Ishikawa (cell line): ENCODE data around the gene RANBP9.

Source experiments
- EGR1 ChIP-seq: IDR thresholded peaks from 2 replicates; pipeline ENCODE4 v1.6.1; 2012
- EP300 ChIP-seq: IDR thresholded peaks from 2 replicates; pipeline ENCODE4 v1.6.1; 2012; ENCODE audit warnings: borderline replicate concordance
- MAX ChIP-seq: IDR thresholded peaks from 2 replicates; pipeline ENCODE4 v1.6.1; 2012
- TAF1 ChIP-seq: IDR thresholded peaks from 2 replicates; pipeline ENCODE4 v1.6.1; 2012; ENCODE audit warnings: low read depth, mild to moderate bottlenecking
- TCF12 ChIP-seq: IDR thresholded peaks from 2 replicates; pipeline ENCODE4 v1.6.1; 2012; ENCODE audit warnings: low read depth
- TEAD4 ChIP-seq: IDR thresholded peaks from 2 replicates; pipeline ENCODE4 v1.6.1; 2012
- USF1 ChIP-seq: IDR thresholded peaks from 2 replicates; pipeline ENCODE4 v1.6.1; 2012
- YY1 ChIP-seq: IDR thresholded peaks from 2 replicates; pipeline ENCODE4 v1.6.1; 2012; ENCODE audit warnings: low read depth
- TF ChIP-seq, protein P1 (sequence below): IDR thresholded peaks from 2 replicates; pipeline ENCODE4 v1.6.1; 2012; ENCODE audit warnings: low read depth, mild to moderate bottlenecking

DNA sequence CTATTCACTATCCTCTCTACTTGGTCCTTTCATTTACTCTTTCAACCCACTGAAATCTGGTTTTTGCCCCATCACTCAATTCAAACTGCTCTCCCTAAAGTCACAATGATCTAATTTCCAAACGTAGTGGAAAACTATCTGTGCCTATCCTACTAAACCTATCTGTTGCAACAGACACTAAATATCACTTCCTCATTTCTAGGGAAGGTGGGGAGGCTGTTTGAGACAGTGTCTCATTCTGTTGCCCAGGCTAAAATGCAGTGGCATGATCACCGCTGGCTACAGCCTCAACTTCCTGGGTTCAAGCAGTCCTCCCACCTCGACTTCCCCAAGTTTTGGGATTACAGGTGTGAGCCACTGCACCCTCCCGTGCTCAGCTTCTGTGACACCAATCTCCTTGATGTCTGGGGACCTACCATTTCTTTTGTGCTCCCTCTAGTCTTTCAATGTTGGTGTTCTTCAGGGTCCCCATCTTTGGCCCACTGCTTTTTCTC is 8.8 kb downstream of the RANBP9 start:
- TF ChIP-seq, protein P1, sequence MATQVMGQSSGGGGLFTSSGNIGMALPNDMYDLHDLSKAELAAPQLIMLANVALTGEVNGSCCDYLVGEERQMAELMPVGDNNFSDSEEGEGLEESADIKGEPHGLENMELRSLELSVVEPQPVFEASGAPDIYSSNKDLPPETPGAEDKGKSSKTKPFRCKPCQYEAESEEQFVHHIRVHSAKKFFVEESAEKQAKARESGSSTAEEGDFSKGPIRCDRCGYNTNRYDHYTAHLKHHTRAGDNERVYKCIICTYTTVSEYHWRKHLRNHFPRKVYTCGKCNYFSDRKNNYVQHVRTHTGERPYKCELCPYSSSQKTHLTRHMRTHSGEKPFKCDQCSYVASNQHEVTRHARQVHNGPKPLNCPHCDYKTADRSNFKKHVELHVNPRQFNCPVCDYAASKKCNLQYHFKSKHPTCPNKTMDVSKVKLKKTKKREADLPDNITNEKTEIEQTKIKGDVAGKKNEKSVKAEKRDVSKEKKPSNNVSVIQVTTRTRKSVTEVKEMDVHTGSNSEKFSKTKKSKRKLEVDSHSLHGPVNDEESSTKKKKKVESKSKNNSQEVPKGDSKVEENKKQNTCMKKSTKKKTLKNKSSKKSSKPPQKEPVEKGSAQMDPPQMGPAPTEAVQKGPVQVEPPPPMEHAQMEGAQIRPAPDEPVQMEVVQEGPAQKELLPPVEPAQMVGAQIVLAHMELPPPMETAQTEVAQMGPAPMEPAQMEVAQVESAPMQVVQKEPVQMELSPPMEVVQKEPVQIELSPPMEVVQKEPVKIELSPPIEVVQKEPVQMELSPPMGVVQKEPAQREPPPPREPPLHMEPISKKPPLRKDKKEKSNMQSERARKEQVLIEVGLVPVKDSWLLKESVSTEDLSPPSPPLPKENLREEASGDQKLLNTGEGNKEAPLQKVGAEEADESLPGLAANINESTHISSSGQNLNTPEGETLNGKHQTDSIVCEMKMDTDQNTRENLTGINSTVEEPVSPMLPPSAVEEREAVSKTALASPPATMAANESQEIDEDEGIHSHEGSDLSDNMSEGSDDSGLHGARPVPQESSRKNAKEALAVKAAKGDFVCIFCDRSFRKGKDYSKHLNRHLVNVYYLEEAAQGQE, result no peak
- TF ChIP-seq TAF1, result no peak
- no peak for TF ChIP-seq TEAD4
- TF ChIP-seq TCF12, result no peak
- no peak for TF ChIP-seq EP300
- TF ChIP-seq MAX, result no peak
- no peak for TF ChIP-seq USF1
- TF ChIP-seq YY1, result no peak
- no peak for TF ChIP-seq EGR1
